GM19023 (cell line): ENCODE measurements around the gene MAML3.

Experiments used
- ATAC-seq: cut with Tn5 transposase; IDR thresholded peaks from one replicate; pipeline ENCODE4 v1.9.1; 2021; ENCODE audit warnings: mild to moderate bottlenecking, moderate library complexity; ENCODE audit not compliant: unreplicated experiment

Gene MAML3

GRCh38 chr4:139768896-139769295, 385.1 kb downstream of the MAML3 start:
- no peak for ATAC-seq

- no peak for ATAC-seq
These were observed 385.6 kb downstream of the MAML3 start for GRCh38 chr4:139768366-139768765.

- no peak for ATAC-seq
These were observed 386.4 kb downstream of the MAML3 start for GRCh38 chr4:139767585-139767984.

- no peak for ATAC-seq
These were observed 386.8 kb downstream of the MAML3 start for GRCh38 chr4:139767168-139767567.

GRCh38 chr4:139764686-139765310, 389.2 kb downstream of the MAML3 start:
- no peak for ATAC-seq

- ATAC-seq = no peak
These were observed 389.8 kb downstream of the MAML3 start for GRCh38 chr4:139764182-139764581.

- no peak for ATAC-seq
These were observed 390.3 kb downstream of the MAML3 start for GRCh38 chr4:139763672-139764071.

- ATAC-seq = no peak
These were observed 390.8 kb downstream of the MAML3 start for GRCh38 chr4:139763205-139763604.

GRCh38 chr4:139762720-139763119, 391.3 kb downstream of the MAML3 start:
- ATAC-seq = no peak

- ATAC-seq = no peak
These were observed 392.5 kb downstream of the MAML3 start for GRCh38 chr4:139761461-139761860.

- ATAC-seq = no peak
These were observed 393.4 kb downstream of the MAML3 start for GRCh38 chr4:139760567-139760966.

- no peak for ATAC-seq
These were observed 394.9 kb downstream of the MAML3 start for GRCh38 chr4:139759097-139759496.

GRCh38 chr4:139756391-139757180, 397.4 kb downstream of the MAML3 start:
- ATAC-seq = no peak

GRCh38 chr4:139754938-139755337, 399.0 kb downstream of the MAML3 start:
- ATAC-seq = no peak

GRCh38 chr4:139753686-139754085, 400.3 kb downstream of the MAML3 start:
- ATAC-seq = no peak

- no peak for ATAC-seq
These were observed 404.0 kb downstream of the MAML3 start for GRCh38 chr4:139749835-139750498.

- no peak for ATAC-seq
These were observed 404.6 kb downstream of the MAML3 start for GRCh38 chr4:139749338-139749737.

- no peak for ATAC-seq
These were observed 407.4 kb downstream of the MAML3 start for GRCh38 chr4:139746431-139747171.

- no peak for ATAC-seq
These were observed 408.8 kb downstream of the MAML3 start for GRCh38 chr4:139745111-139745639.

- no peak for ATAC-seq
These were observed 409.8 kb downstream of the MAML3 start for GRCh38 chr4:139744232-139744631.

- ATAC-seq = no peak
These were observed 411.0 kb downstream of the MAML3 start for GRCh38 chr4:139743027-139743426.
